ENCODE measurements around the gene TAC3. TPM values are rescaled to one million over a fixed set of nuclear protein-coding genes. Genes with fewer than 3 reads are reported as not detected.
"Not testable (repeated sequence)": the region's sequence is repeated elsewhere in the genome, so short reads cannot be mapped to it uniquely, and the experiment has no call there.

TAC3 gene
- total RNA-seq, 1 donor from 2014 or later, result not detected

GRCh38 chr12:56980941-56981530 is 35.3 kb downstream of the TAC3 start:
- H3K4me3 ChIP-seq, result no peak overlapping the region
- H3K27ac ChIP-seq, result no peak overlapping the region
- no peak for TF ChIP-seq CTCF (IDR thresholded peaks at IDR 0.05)
- no peaks in the 10 kb centered on the region for H3K4me1 ChIP-seq
- no peak for DNase-seq (ENCODE audit: low spot score in 2 of 2)
- no peaks in the 10 kb centered on the region for H3K36me3 ChIP-seq
- H3K9me3 ChIP-seq, result no peaks in the 10 kb centered on the region
- intact Hi-C loops (cut with DNase I), result no loop called here
- H3K27me3 ChIP-seq, result no peaks in the 10 kb centered on the region

GRCh38 chr12:56980268-56980667 is 36.1 kb downstream of the TAC3 start:
- no peak overlapping the region for H3K4me3 ChIP-seq
- intact Hi-C loops (cut with DNase I), result no loop called here
- DNase-seq (ENCODE audit: low spot score in 2 of 2), result no peak

GRCh38 chr12:56979628-56980027 is 36.7 kb downstream of the TAC3 start:
- no peak for TF ChIP-seq CTCF (IDR thresholded peaks at IDR 0.05)
- DNase-seq (ENCODE audit: low spot score in 2 of 2), result no peak
- Histone ChIP-seq H3K4me3 (no peak overlapping the region), H3K9me3 (no peaks in the 10 kb centered on the region), H3K27ac (no peak overlapping the region), H3K4me1 (no peaks in the 10 kb centered on the region), H3K27me3 (no peaks in the 10 kb centered on the region), H3K36me3 (no peaks in the 10 kb centered on the region)
- intact Hi-C loops (cut with DNase I), result no loop called here

More at GRCh38 chr12:56980268-56980667, 36.1 kb downstream of the TAC3 start:
- no peaks in the 10 kb centered on the region for H3K4me1 ChIP-seq
- H3K27me3 ChIP-seq, result no peaks in the 10 kb centered on the region
- H3K36me3 ChIP-seq, result no peaks in the 10 kb centered on the region
- no peak overlapping the region for H3K27ac ChIP-seq
- TF ChIP-seq CTCF (IDR thresholded peaks at IDR 0.05), result no peak
- no peaks in the 10 kb centered on the region for H3K9me3 ChIP-seq

- no peak for TF ChIP-seq CTCF (IDR thresholded peaks at IDR 0.05)
- Histone ChIP-seq H3K36me3 (no peaks in the 10 kb centered on the region), H3K4me1 (no peaks in the 10 kb centered on the region), H3K9me3 (no peaks in the 10 kb centered on the region), H3K27me3 (no peaks in the 10 kb centered on the region), H3K4me3 (no peak overlapping the region), H3K27ac (no peak overlapping the region)
- intact Hi-C loops (cut with DNase I), result no loop called here
- DNase-seq (ENCODE audit: low spot score in 2 of 2), result no peak
Measured at GRCh38 chr12:56978397-56979138, 37.8 kb downstream of the TAC3 start.

GRCh38 chr12:56977361-56977760 is 39.0 kb downstream of the TAC3 start:
- H3K4me3 ChIP-seq; DNase-seq (ENCODE audit: low spot score in 2 of 2); H3K4me1 ChIP-seq; H3K27me3 ChIP-seq; H3K9me3 ChIP-seq; H3K36me3 ChIP-seq; intact Hi-C loops (cut with DNase I); H3K27ac ChIP-seq: not testable (repeated sequence)

GRCh38 chr12:56974224-56974623 is 42.1 kb downstream of the TAC3 start:
- H3K9me3 ChIP-seq; H3K4me3 ChIP-seq; DNase-seq (ENCODE audit: low spot score in 2 of 2); H3K36me3 ChIP-seq; H3K27me3 ChIP-seq; H3K4me1 ChIP-seq; H3K27ac ChIP-seq; intact Hi-C loops (cut with DNase I): not testable (repeated sequence)

- intact Hi-C loops (cut with DNase I); H3K27ac ChIP-seq; DNase-seq (ENCODE audit: low spot score in 2 of 2); H3K36me3 ChIP-seq; H3K27me3 ChIP-seq; H3K4me1 ChIP-seq; H3K4me3 ChIP-seq: not testable (repeated sequence)
- H3K9me3 ChIP-seq, result peaks cover 0 to 10% of the 10 kb centered on the region in 2 donors
Measured at GRCh38 chr12:56968910-56969309, 47.4 kb downstream of the TAC3 start.

- H3K27me3 ChIP-seq; intact Hi-C loops (cut with DNase I): not testable (repeated sequence)
Measured at GRCh38 chr12:56965997-56966642, 50.2 kb downstream of the TAC3 start.

GRCh38 chr12:56965124-56965523 is 51.2 kb downstream of the TAC3 start:
- H3K27me3 ChIP-seq; H3K36me3 ChIP-seq; H3K4me1 ChIP-seq; H3K4me3 ChIP-seq; DNase-seq (ENCODE audit: low spot score in 2 of 2); H3K27ac ChIP-seq; intact Hi-C loops (cut with DNase I): not testable (repeated sequence)
- H3K9me3 ChIP-seq, result peaks cover 0 to 10% of the 10 kb centered on the region in 2 donors

More at GRCh38 chr12:56965997-56966642, 50.2 kb downstream of the TAC3 start:
- H3K27ac ChIP-seq; H3K36me3 ChIP-seq; DNase-seq (ENCODE audit: low spot score in 2 of 2); H3K4me1 ChIP-seq; H3K4me3 ChIP-seq: not testable (repeated sequence)
- H3K9me3 ChIP-seq, result peaks cover 0 to 10% of the 10 kb centered on the region in 2 donors

GRCh38 chr12:56963557-56963956 is 52.8 kb downstream of the TAC3 start:
- H3K27ac ChIP-seq; H3K36me3 ChIP-seq; H3K27me3 ChIP-seq; DNase-seq (ENCODE audit: low spot score in 2 of 2); H3K4me1 ChIP-seq; intact Hi-C loops (cut with DNase I); H3K4me3 ChIP-seq: not testable (repeated sequence)
- H3K9me3 ChIP-seq, result peaks cover 0 to 15% of the 10 kb centered on the region in 2 donors

All from ascending aorta (tissue), 2 donors.